Left ventricle myocardium superior (tissue), 1 donor: ENCODE results near the gene SFXN5. TPM values are rescaled to one million over a fixed set of nuclear protein-coding genes. Genes with fewer than 3 reads are reported as not detected.

ENCODE experiments used
- ATAC-seq: fragments of 200-7000 bp; cut with Tn5 transposase; one replicate; pipeline ENCODE4 v1.9.1; 2020; ENCODE audit warnings: mild to moderate bottlenecking, moderate library complexity
- DNase-seq: peaks from one replicate; pipeline ENCODE4 v3.0.0-alpha.2; 2020
- intact Hi-C: fragments of 100-400 bp; cut with micrococcal nuclease; formaldehyde crosslinking; loops from one replicate; pipeline ENCODE4 v1.11.0; 2022
- total RNA-seq: library from RNA; stranded (reverse); fragmentation: NEBNext Ultra II Directional; extraction: Animal tissue kit (Norgen Biotek cat#: 25700); gene quantifications from one replicate; pipeline ENCODE4 v1.2.1, GENCODE V29; 2021
- donor health status: DM: no; HTN: yes; CAD: no; lungs with severe emphysema.

The SFXN5 gene
- total RNA-seq, 1 donor from 2014 or later = 8.6 TPM

- DNase-seq = no peak
- intact Hi-C loops = loop anchor here (10.0 kb wide), 1 partner anchor 86 kb away; the partner anchor contains the start of gene SFXN5
- no peak for ATAC-seq
Measured at GRCh38 chr2:72988726-72989273, 82.7 kb downstream of the SFXN5 start.

GRCh38 chr2:72988041-72988440, 83.5 kb downstream of the SFXN5 start:
- no peak for ATAC-seq
- no peak for DNase-seq
- intact Hi-C loops = loop anchor here (10.0 kb wide), 1 partner anchor 87 kb away; the partner anchor contains the start of gene SFXN5

GRCh38 chr2:72985891-72986683, 85.4 kb downstream of the SFXN5 start:
- intact Hi-C loops = loop anchor here (10.0 kb wide), 1 partner anchor 89 kb away; the partner anchor contains the start of gene SFXN5
- peak; percentile 2 for ATAC-seq

GRCh38 chr2:72985136-72985535, 86.4 kb downstream of the SFXN5 start:
- ATAC-seq = peak; percentile 1
- intact Hi-C loops = loop anchor here (10.0 kb wide), 1 partner anchor 90 kb away; the partner anchor contains the start of gene SFXN5
- no peak for DNase-seq

More at GRCh38 chr2:72985891-72986683, 85.4 kb downstream of the SFXN5 start:
- no peak for DNase-seq

GRCh38 chr2:72984172-72984671, 87.3 kb downstream of the SFXN5 start:
- peak; percentile 84 for DNase-seq
- ATAC-seq = peak; percentile 94
- intact Hi-C loops = loop anchor here (10.0 kb wide), 1 partner anchor 91 kb away; the partner anchor contains the start of gene SFXN5

GRCh38 chr2:72983500-72984161, 87.9 kb downstream of the SFXN5 start:
- DNase-seq (peak; percentile 41), ATAC-seq (peak; percentile 45)
- intact Hi-C loops = loop anchor here (10.0 kb wide), 1 partner anchor 91 kb away; the partner anchor contains the start of gene SFXN5

- intact Hi-C loops = loop anchor here (10.0 kb wide), 1 partner anchor 92 kb away; the partner anchor contains the start of gene SFXN5
- ATAC-seq (no peak), DNase-seq (no peak)
Measured at GRCh38 chr2:72982781-72983499, 88.6 kb downstream of the SFXN5 start.

GRCh38 chr2:72982219-72982618, 89.3 kb downstream of the SFXN5 start:
- ATAC-seq = no peak
- intact Hi-C loops = loop anchor here (10.0 kb wide), 1 partner anchor 93 kb away; the partner anchor contains the start of gene SFXN5

GRCh38 chr2:72981536-72981935, 90.0 kb downstream of the SFXN5 start:
- intact Hi-C loops = loop anchor here (10.0 kb wide), 1 partner anchor 93 kb away; the partner anchor contains the start of gene SFXN5
- peak; percentile 31 for DNase-seq

More at GRCh38 chr2:72982219-72982618, 89.3 kb downstream of the SFXN5 start:
- DNase-seq = no peak

GRCh38 chr2:72980535-72981217, 90.8 kb downstream of the SFXN5 start:
- intact Hi-C loops = loop anchor here (10.0 kb wide), 1 partner anchor 94 kb away; the partner anchor contains the start of gene SFXN5
- peak; percentile 16 for DNase-seq
- no peak for ATAC-seq

More at GRCh38 chr2:72981536-72981935, 90.0 kb downstream of the SFXN5 start:
- no peak for ATAC-seq

- DNase-seq (no peak), ATAC-seq (no peak)
- intact Hi-C loops = loop anchor here (10.0 kb wide), 1 partner anchor 95 kb away; the partner anchor contains the start of gene SFXN5
Measured at GRCh38 chr2:72979896-72980295, 91.6 kb downstream of the SFXN5 start.

- intact Hi-C loops = no loop called here
- DNase-seq (no peak), ATAC-seq (no peak)
Measured at GRCh38 chr2:72975017-72975416, 96.5 kb downstream of the SFXN5 start.

GRCh38 chr2:72974436-72974754, 97.1 kb downstream of the SFXN5 start:
- DNase-seq = no peak
- no peak for ATAC-seq
- intact Hi-C loops = no loop called here

- peak; percentile 45 for DNase-seq
- intact Hi-C loops = no loop called here
- peak; percentile 88 for ATAC-seq
Measured at GRCh38 chr2:72973566-72974435, 97.7 kb downstream of the SFXN5 start.

GRCh38 chr2:72973137-72973535, 98.4 kb downstream of the SFXN5 start:
- ATAC-seq = no peak
- no peak for DNase-seq

GRCh38 chr2:72972352-72973136, 99.0 kb downstream of the SFXN5 start:
- no peak for ATAC-seq
- intact Hi-C loops = no loop called here
- peak; percentile 6 for DNase-seq

More at GRCh38 chr2:72973137-72973535, 98.4 kb downstream of the SFXN5 start:
- intact Hi-C loops = no loop called here
